Activated CD8-positive, alpha-beta memory T cell treated with anti-CD3 and anti-CD28 coated beads, Interleukin-2, amount 50 U/mL, for 24 hours (primary cell): ENCODE measurements around the gene KIF5C.

Experiments
- DNase-seq: peaks from one replicate; pipeline ENCODE4 v3.0.0-alpha.2; 2020; ENCODE audit errors: extremely low read depth

KIF5C gene

GRCh38 chr2:148887350-148888002 is 12.4 kb downstream of the KIF5C start:
- DNase-seq, result no peak

- no peak for DNase-seq
Measured at GRCh38 chr2:148888003-148888501, 13.0 kb downstream of the KIF5C start.

DNA sequence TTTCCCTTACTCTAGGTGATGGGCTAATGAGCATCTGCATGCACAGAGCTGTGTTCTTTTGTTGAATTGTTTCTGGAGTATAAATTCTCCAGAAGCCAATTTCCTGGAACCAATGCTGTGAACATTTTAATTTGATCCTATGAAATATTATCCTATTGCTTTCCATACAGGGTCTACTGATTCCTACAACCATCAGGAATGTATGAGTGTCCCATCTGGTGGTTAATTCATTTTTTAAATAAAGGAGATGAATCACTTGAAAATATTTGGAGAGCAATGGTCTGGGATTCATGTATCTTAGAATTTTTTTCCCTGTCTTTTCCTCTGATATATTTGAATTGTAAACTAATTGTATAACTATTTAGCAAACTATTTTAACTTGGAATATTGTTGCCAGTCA is 14.0 kb downstream of the KIF5C start:
- no peak for DNase-seq

- DNase-seq, result no peak
Measured at GRCh38 chr2:148893906-148894305, 18.9 kb downstream of the KIF5C start.

- DNase-seq, result no peak
Measured at GRCh38 chr2:148896136-148896535, 21.1 kb downstream of the KIF5C start.

- no peak for DNase-seq
Measured at GRCh38 chr2:148899638-148900318, 24.8 kb downstream of the KIF5C start.

- DNase-seq, result no peak
Measured at GRCh38 chr2:148900350-148900837, 25.4 kb downstream of the KIF5C start.

DNA sequence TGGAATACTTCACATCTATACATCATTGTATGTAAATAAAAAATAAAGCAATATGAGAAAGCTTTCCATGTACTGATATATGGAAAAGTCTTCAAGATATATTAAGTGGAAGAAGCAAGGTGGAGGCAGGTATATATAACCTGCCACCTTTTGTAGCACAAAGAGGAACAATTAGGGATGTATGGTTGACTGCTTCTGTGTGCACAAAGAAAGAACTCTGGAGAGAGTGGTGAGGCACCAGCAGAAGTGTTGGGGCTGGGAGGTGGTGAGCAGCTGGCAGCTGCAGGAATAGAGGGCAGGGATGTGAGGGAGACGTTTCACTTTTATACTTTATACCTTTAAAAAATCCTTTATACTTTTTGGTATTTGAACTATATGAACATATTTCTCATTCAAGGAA is 26.1 kb downstream of the KIF5C start:
- DNase-seq, result no peak

- DNase-seq, result no peak
Measured at GRCh38 chr2:148902798-148903197, 27.8 kb downstream of the KIF5C start.

GRCh38 chr2:148903294-148903693 is 28.3 kb downstream of the KIF5C start:
- no peak for DNase-seq

DNA sequence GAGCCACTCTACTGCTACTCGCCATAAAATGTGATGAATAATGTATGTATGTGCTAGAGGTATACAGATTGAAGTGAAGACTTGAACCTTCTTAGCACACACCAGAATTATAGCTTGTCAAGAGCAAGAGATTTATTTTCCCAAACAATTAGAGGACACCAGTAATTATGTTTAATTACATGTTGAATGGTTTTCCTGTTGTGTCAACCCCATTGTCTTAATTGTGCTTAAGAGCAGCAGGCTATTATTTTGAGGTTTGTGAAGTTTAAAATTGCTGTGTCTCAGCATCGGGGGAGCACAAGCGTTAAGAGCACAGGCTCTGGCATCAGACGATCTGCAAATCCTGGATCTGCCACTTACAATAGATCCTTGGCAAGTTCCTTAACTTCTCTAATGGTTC is 29.0 kb downstream of the KIF5C start:
- DNase-seq, result no peak

- no peak for DNase-seq
Measured at GRCh38 chr2:148906124-148906523, 31.1 kb downstream of the KIF5C start.

- DNase-seq, result no peak
Measured at GRCh38 chr2:148907085-148907785, 32.2 kb downstream of the KIF5C start.

- no peak for DNase-seq
Measured at GRCh38 chr2:148909114-148909513, 34.1 kb downstream of the KIF5C start.

GRCh38 chr2:148913061-148913460 is 38.0 kb downstream of the KIF5C start:
- no peak for DNase-seq

DNA sequence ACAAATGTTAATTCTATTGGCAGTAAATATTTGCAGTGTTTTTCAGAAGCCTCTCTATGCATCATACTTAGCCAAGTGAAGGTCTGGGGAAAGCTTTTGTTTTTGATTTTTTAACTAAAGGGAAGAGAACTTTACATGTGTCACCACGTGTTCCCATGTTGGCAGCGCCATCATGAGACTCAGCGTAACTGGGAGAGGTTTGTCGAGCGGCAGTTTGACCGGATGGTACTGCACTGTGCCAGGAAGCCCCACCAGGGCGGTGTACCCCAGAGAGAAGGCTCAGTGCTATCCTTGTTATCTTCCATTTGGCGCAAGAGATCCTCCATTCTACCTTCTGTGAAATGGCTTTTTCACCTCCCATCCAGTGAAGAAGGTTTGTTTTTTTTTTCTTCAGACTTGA is 38.5 kb downstream of the KIF5C start:
- DNase-seq, result no peak

DNA sequence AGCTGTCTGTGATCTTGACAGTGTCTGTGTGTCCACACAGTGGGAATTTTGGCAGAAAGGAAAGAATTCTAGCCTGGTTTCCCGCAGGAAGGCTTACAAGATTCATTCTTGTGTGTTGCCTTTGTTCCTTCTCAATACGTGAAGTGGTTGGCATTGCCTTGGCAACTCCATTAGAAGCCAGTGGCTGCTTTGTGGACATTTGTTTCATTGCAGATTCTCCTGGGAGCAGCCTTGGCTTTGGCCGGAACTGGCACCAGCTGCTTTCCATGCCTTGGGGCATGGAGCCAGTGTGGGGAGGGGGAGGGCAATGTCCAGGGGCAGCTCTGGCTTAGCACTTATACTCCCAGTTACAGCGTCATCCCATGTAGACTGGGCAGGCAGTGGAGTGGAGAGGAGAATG is 39.4 kb downstream of the KIF5C start:
- no peak for DNase-seq

GRCh38 chr2:148917431-148917830 is 42.4 kb downstream of the KIF5C start:
- DNase-seq, result no peak

- DNase-seq, result no peak
Measured at GRCh38 chr2:148918554-148918953, 43.5 kb downstream of the KIF5C start.

GRCh38 chr2:148920559-148920958 is 45.5 kb downstream of the KIF5C start:
- DNase-seq, result no peak

DNA sequence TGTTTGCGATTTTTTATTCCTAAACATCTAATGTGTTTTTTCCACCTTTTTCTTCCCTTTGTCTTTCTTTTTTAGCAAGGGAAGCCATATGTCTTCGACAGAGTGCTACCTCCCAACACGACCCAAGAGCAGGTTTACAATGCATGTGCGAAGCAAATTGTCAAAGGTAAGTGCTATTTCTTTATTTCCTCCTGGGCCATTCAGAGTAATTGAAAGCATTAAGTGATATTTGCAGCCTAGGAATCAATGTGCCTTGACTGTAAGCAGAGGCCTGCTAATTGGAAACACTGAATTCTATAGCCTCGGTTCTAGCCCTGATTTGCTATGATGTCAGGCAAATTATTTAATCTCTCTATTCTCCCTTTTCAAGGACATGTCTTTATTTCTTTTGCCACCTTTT is 47.0 kb downstream of the KIF5C start:
- DNase-seq, result no peak

DNA sequence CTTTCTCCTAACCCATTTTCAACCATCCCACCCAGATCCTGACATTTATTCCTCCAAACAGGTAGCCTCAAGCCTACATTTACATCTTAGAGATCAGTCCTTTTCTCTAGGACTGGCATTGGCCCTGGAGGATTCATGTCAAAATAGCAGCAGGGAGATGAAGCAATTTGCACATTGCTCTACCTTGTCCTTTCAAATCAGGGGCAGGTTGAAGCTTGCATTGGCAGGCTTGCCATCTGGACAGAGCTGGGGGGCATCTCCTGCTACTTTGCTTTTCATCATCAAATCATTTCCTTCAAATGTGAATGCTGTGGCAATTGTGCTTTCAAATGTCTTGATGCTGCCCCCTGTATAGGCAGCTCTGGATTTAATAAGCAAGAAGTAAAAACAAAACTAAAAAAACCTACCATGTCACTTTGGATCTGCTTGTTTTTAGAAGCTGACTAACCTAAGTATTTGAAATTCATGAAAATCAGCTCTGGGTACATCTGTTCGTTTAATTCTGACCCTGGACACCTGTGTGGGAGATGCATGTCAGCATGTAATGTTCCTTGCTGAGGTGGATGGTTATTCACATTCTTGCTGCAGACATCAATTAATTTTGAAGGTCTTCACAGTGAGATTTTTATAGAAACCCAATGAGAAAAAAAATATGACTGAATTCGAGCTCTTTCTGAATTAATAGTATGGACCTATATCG is 47.9 kb downstream of the KIF5C start:
- no peak for DNase-seq
